Measurements from ENCODE around the gene KCNQ1. TPM values are rescaled to one million over a fixed set of nuclear protein-coding genes. Genes with fewer than 3 reads are reported as not detected.

The KCNQ1 gene
- not detected for polyA plus RNA-seq (2012; ENCODE audit: insufficient read depth, insufficient read length, low read depth)

- no peak for DNase-seq
- Histone ChIP-seq H3K4me3 (ENCODE audit: low read depth, low read length) (no peak within 1 kb of the TSS), H3K4me1 (no peaks in the 10 kb centered on the region)
Measured at GRCh38 chr11:2444821-2445745, at the start of gene KCNQ1. Gene KCNQ1, plus strand, starts transcription at chr11:2445008. Its CDS starts 91 bp downstream, at chr11:2445099.

DNA sequence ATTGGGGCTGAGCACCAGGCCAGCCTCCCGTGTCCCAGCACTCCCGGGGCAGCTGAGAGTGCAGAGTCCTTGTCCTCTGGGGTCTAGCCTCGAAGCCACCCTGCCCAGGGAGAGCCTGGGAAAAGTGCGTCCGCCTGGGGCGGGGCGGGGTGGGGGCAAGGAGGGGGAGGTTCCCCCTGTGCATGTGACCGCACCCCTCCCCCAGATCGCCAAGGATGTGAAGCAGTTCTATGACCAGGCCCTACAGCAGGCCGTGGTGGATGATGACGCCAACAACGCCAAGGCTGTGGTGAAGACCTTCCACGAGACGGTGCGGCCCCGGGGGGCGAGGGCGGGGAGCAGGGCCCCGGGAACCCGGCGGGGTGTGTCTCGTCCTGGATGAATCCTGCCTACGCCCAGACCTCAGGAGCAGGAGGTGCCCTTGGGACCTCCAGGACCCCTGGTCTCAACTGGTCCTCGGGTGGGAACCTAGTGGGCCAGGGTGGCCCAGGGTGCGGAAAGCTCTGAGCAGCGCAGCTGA lies 49.5 kb upstream of the KCNQ1 start:
- H3K4me1 ChIP-seq = no peaks in the 10 kb centered on the region; the same call in 1 of the 2 replicates
- no peak for TF ChIP-seq CTCF (IDR thresholded peaks at IDR 0.05; ENCODE audit: low read depth, low read length)

More at GRCh38 chr11:2444821-2445745, at the start of gene KCNQ1:
- Histone ChIP-seq H3K36me3 (no peaks in the 10 kb centered on the region), H3K27me3 (peaks cover 19% of the 10 kb centered on the region), H3K9me3 (no peaks in the 10 kb centered on the region)
- TF ChIP-seq CTCF (IDR thresholded peaks at IDR 0.05; ENCODE audit: low read depth, low read length) = no peak

DNA sequence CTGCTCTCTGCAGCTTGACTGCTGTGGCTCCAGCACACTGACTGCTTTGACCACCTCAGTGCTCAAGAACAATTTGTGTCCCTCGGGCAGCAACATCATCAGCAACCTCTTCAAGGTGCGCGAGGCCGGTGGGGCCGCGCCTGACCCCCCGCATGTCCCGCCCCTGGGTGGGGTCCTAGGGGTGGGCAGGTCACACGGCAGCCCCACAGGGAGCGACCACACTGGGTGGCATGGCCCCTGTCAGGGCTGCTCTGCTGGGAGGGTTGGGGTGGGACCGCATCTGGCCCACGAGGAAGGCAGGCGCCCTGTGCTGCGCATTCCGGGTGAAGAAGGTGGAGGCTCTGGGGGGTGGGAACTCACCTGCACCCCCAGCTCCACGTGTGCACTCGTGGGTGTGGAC lies 49.0 kb upstream of the KCNQ1 start:
- Histone ChIP-seq H3K4me1 (no peaks in the 10 kb centered on the region; the same call in 1 of the 2 replicates), H3K27me3 (no peaks in the 10 kb centered on the region), H3K36me3 (no peaks in the 10 kb centered on the region; the same call in 1 of the 2 replicates), H3K9me3 (no peaks in the 10 kb centered on the region), H3K4me3 (ENCODE audit: low read depth, low read length) (no peak overlapping the region)
- no peak for DNase-seq
- TF ChIP-seq CTCF (IDR thresholded peaks at IDR 0.05; ENCODE audit: low read depth, low read length) = no peak

More for the DNA sequence above, 49.5 kb upstream of the KCNQ1 start:
- H3K9me3 ChIP-seq = no peaks in the 10 kb centered on the region
- no peaks in the 10 kb centered on the region for H3K27me3 ChIP-seq
- H3K36me3 ChIP-seq = no peaks in the 10 kb centered on the region
- no peak overlapping the region for H3K4me3 ChIP-seq (ENCODE audit: low read depth, low read length)
- DNase-seq = no peak

DNA sequence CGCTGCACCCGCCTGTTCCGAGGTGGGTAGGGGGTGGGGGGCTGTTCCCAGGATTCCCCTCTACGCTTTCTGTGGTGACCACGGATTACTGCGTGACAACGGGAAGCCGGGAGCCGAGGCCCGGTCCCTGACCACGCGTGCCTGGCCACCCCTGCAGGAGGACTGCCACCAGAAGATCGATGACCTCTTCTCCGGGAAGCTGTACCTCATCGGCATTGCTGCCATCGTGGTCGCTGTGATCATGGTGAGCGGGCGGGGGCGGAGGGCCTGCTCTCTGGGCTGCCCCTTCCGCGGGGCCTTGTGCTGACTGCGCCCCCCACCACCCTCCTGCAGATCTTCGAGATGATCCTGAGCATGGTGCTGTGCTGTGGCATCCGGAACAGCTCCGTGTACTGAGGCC lies 48.3 kb upstream of the KCNQ1 start:
- Histone ChIP-seq H3K27me3 (no peaks in the 10 kb centered on the region), H3K4me3 (ENCODE audit: low read depth, low read length) (no peak overlapping the region), H3K36me3 (no peaks in the 10 kb centered on the region; the same call in 1 of the 2 replicates), H3K4me1 (no peaks in the 10 kb centered on the region; the same call in 1 of the 2 replicates), H3K9me3 (no peaks in the 10 kb centered on the region)
- no peak for DNase-seq
- TF ChIP-seq CTCF (IDR thresholded peaks at IDR 0.05; ENCODE audit: low read depth, low read length) = no peak

- no peaks in the 10 kb centered on the region; the same call in 1 of the 2 replicates for H3K4me1 ChIP-seq
- H3K27me3 ChIP-seq = no peaks in the 10 kb centered on the region
- no peaks in the 10 kb centered on the region; the same call in 1 of the 2 replicates for H3K36me3 ChIP-seq
- H3K4me3 ChIP-seq (ENCODE audit: low read depth, low read length) = no peak overlapping the region
- no peak for TF ChIP-seq CTCF (IDR thresholded peaks at IDR 0.05; ENCODE audit: low read depth, low read length)
- DNase-seq = no peak
- H3K9me3 ChIP-seq = no peaks in the 10 kb centered on the region
Measured at GRCh38 chr11:2397005-2397404, 47.8 kb upstream of the KCNQ1 start.

Measured in BE2C (cell line).